ENCODE measurements around the gene RSRC1. TPM values are rescaled to one million over a fixed set of nuclear protein-coding genes. Genes with fewer than 3 reads are reported as not detected.
"Not testable (repeated sequence)": the region's sequence is repeated elsewhere in the genome, so short reads cannot be mapped to it uniquely, and the experiment has no call there.

Gene RSRC1
- total RNA-seq, 2 experiments from 2014 or later: 37.4 to 38.8 TPM

DNA sequence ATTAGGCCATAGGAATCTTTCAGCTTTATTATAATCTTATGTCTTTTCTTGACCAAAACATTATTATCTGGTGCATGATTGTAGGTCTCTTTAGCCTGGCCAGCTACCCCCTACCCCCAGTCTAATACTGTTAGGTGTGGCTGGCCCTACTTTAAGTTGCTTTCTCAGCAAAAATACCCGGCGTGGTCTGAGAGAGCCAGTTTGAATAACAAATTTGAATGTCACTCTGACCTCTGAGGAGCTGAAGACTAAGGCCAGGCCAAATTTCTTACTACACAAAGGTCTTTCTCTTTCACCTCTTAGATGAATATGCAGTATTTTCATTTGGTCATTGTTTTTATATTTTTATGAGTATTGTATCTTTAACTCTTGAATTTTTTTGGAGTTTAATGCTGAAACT is 272.6 kb downstream of the RSRC1 start:
- Mint-ChIP-seq H3K4me3 (no peak overlapping the region), H3K36me3 (ENCODE audit: low read depth) (no peaks in the 10 kb centered on the region), H3K9me3 (peaks cover 2% of the 10 kb centered on the region), H3K4me1 (no peaks in the 10 kb centered on the region), H3K27me3 (no peaks in the 10 kb centered on the region), H3K27ac (no peak overlapping the region)
- POLR2A ChIA-PET: no interaction called here
- DNase-seq: no peak
- CTCF ChIA-PET: no interaction called here

DNA sequence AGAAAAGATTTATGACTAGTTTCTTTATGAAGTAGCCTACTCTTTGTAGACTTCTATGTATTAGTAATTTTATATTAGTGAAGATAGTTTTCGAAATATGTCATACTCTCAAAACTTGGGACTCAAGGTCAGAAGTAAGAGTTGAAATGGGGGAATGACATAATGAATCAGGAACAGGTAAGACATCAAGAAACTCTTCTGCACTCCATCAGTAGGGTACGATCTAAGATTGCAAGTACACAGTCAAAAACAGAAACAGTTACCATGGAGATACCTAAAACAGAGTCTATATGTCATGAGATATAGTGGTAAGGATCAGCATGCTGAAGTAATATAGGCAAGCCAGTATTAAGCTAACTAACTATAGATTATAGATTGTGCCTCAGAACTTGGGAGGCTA is 274.1 kb downstream of the RSRC1 start:
- Mint-ChIP-seq H3K27ac (no peak overlapping the region), H3K4me3 (no peak overlapping the region), H3K36me3 (ENCODE audit: low read depth) (no peaks in the 10 kb centered on the region), H3K27me3 (no peaks in the 10 kb centered on the region), H3K9me3 (no peaks in the 10 kb centered on the region), H3K4me1 (no peaks in the 10 kb centered on the region)
- no peak for DNase-seq
- ChIA-PET CTCF (no interaction called here), POLR2A (no interaction called here)

DNA sequence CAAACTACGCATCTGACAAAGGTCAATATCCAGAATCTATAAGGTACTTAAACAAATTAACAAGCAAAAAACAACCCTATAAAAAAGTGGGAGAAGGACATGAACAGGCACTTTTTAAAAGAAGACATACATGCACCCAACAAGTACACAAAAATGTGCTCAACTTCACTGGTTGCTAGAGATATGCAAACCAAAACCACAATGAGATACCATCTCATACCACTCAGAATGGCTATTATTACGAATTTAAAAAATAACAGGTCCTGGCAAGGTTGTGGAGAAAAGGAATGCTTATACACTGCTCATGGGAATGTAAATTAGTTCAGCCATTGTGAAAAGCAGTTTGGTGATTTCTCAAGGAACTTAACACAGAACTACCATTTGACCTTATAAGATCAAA is 285.5 kb downstream of the RSRC1 start:
- Mint-ChIP-seq H3K9me3 (peaks cover 22% of the 10 kb centered on the region), H3K27me3 (no peaks in the 10 kb centered on the region), H3K4me3 (no peak overlapping the region), H3K36me3 (ENCODE audit: low read depth) (peaks cover 7% of the 10 kb centered on the region), H3K27ac (no peak overlapping the region), H3K4me1 (no peaks in the 10 kb centered on the region)
- ChIA-PET POLR2A (no interaction called here), CTCF (no interaction called here)
- no peak for DNase-seq

DNA sequence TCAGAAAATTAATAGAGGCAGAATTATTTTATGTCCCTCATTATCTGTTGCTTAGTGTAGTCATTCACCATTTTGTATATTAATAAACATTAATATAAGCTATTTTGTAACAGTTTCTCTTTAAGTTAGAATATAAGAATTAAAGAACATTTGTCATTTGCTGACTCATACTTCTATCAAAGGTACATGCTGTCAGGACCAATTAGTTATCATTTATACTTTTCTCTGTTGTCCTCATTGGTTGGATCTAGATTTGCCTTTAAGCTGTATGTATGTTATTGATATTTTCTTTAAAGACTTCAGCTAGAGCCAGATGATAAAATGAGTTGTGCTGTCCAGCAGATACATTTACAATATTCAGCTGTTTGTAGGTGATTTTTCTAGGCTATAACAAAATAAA is 292.7 kb downstream of the RSRC1 start:
- no peaks in the 10 kb centered on the region for H3K27me3 Mint-ChIP-seq
- ChIA-PET CTCF (interaction anchor here (0.6 kb wide), 1 partner anchor 9 kb away, joined by 3 read pairs; no protein-coding TSS in a partner anchor), POLR2A (no interaction called here)
- DNase-seq: no peak
- H3K36me3 Mint-ChIP-seq (ENCODE audit: low read depth): no peaks in the 10 kb centered on the region
- no peaks in the 10 kb centered on the region for H3K4me1 Mint-ChIP-seq
- H3K27ac Mint-ChIP-seq: no peak overlapping the region
- H3K9me3 Mint-ChIP-seq: no peaks in the 10 kb centered on the region
- no peak overlapping the region for H3K4me3 Mint-ChIP-seq

DNA sequence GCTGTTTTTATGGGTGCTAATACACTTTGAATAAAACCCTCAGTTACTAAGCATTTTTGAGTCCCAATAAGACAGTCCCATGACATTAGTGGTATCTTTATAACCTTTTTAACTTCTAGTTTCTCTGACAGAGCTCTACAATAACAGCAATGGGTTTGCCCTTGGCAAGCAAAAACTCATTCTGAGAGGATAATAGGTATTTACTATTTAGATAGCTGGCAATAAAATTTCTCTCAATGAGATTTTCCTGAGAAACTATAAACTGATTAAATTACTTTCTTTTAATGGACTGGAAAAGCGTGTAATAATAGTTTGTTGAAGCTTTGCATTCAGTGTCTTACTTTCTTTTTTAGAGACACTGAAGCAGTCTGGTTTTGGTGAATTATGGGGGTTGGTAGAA is 293.1 kb downstream of the RSRC1 start:
- H3K36me3 Mint-ChIP-seq (ENCODE audit: low read depth): no peaks in the 10 kb centered on the region
- no peaks in the 10 kb centered on the region for H3K27me3 Mint-ChIP-seq
- no peak overlapping the region for H3K4me3 Mint-ChIP-seq
- ChIA-PET CTCF (interaction anchor here (0.6 kb wide), 1 partner anchor 9 kb away, joined by 3 read pairs; no protein-coding TSS in a partner anchor), POLR2A (no interaction called here)
- no peak overlapping the region for H3K27ac Mint-ChIP-seq
- H3K4me1 Mint-ChIP-seq: no peaks in the 10 kb centered on the region
- no peak for DNase-seq
- no peaks in the 10 kb centered on the region for H3K9me3 Mint-ChIP-seq

DNA sequence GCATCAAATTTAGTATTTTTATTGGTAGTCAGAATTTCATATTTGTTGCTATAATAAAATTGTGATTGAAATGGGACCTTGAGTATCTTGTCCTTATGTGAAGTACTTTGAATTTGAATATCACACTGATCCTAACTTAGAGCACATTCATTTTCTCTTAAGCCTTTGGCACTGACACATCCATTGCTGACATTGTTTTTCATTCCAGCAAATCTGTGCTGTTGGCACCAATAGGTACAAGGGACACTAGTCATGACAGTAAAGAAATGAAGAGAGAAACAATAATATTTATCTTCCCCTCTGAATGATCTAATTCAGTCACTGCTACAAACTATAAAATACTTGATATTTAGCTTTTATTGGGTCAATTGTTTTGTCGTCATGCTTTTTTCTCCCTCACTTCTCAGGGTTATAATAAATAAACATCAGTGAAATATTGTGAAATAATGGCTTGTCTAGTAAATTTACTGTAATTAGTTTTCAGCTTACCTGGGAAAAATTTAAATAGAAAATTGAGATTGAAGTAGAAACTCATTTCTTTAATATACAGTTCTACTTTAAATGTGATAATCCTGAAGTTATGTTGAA is 294.3 kb downstream of the RSRC1 start:
- Mint-ChIP-seq H3K27me3 (no peaks in the 10 kb centered on the region), H3K4me1 (no peaks in the 10 kb centered on the region), H3K4me3 (no peak overlapping the region), H3K36me3 (ENCODE audit: low read depth) (no peaks in the 10 kb centered on the region), H3K27ac (no peak overlapping the region), H3K9me3 (no peaks in the 10 kb centered on the region)
- ChIA-PET CTCF (no interaction called here), POLR2A (no interaction called here)
- DNase-seq: no peak

DNA sequence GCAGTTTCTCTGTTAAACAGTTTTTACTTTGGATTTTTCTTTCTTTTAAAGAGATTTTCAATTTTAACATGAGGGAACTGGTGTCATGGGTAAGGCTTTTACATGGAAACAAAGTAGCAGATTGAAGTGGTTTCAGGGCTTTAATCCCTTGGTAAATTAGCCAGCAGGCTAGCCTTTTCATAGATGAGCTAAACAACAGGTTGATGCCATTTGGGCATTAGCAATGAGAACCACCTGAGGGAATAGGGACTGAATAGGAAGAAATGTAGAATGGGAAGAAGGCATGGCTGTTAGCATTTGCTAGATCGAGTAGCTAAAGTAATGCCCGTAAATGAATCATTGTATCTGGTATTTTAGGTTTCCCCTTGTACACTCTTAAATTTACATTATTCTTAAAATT is 295.6 kb downstream of the RSRC1 start:
- no peak for DNase-seq
- Mint-ChIP-seq H3K9me3 (no peaks in the 10 kb centered on the region), H3K27me3 (no peaks in the 10 kb centered on the region), H3K4me1 (no peaks in the 10 kb centered on the region), H3K27ac (no peak overlapping the region), H3K36me3 (ENCODE audit: low read depth) (no peaks in the 10 kb centered on the region), H3K4me3 (no peak overlapping the region)
- ChIA-PET CTCF (no interaction called here), POLR2A (no interaction called here)

DNA sequence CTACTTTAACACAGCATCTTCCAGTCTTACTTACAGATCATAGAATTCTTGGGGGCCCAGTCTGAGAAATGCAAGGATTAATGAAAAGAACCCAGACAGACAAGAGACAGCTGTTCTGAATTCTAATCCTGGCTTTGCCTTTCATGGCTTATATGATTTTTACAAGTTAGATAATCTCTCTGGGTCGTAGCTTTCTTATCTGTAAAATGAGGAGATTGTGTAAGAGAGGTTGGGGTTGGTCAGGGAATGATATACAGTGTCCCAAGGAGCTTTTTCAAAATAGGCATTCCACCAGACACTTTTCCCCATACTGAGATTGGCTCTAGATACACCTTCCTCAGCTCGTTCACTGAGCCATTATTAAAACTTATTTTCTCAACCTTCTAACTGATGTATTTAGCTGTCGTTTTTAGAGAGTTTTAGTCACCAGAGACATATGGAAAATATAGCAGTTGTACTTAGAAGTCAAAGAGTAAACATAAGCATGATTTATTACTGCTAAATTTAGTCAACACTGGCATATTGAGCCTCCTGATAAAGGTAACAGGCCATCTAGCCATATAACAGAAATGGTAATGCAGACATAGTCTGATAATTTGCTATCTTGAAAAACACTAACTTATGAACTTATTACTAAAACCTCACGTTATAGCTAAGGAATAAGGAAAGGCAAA is 298.1 kb downstream of the RSRC1 start:
- Mint-ChIP-seq H3K4me1 (no peaks in the 10 kb centered on the region), H3K27ac (no peak overlapping the region)

DNA sequence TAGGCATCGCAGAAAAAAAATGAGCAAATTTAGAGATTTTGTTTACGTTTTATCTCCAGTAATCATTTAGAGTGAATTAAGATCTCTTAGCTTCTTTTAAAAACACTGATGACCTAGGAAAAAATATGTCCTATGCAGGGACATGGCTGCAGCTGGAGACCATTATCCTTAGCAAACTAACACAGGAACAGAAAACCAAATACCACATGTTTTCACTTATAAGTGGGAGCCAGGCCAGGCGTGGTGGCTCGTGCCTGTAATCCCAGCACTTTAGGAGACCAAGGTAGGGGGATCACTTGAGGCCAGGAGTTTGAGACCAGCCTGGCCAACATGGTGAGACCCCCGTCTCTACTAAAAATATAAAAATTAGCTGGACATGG is 298.6 kb downstream of the RSRC1 start:
- POLR2A ChIA-PET, CTCF ChIA-PET: not testable (repeated sequence)

More for the DNA sequence above, 298.1 kb downstream of the RSRC1 start:
- no peaks in the 10 kb centered on the region for H3K36me3 Mint-ChIP-seq (ENCODE audit: low read depth)
- DNase-seq: no peak
- CTCF ChIA-PET: no interaction called here
- H3K27me3 Mint-ChIP-seq: no peaks in the 10 kb centered on the region
- no peaks in the 10 kb centered on the region for H3K9me3 Mint-ChIP-seq
- H3K4me3 Mint-ChIP-seq: no peak overlapping the region
- POLR2A ChIA-PET: no interaction called here

DNA sequence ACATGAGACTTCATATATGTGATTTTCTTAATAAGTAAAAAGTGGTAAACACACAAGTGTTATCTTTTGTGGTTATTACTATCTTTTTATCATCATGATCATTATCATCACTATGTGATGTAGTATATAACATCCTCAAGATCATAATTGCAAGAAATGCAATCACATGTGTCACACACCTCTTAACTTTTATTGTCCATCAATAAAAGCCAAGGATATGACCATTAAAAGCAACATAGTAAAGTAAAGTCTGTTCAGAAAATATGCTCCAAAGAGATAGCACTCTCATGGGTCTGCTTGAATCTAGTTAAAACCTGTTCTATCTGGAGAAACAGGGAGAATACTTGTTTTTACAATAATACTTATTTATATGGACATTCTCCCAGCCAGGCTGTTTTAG is 308.1 kb downstream of the RSRC1 start:
- Mint-ChIP-seq H3K4me3 (no peak overlapping the region), H3K9me3 (no peaks in the 10 kb centered on the region), H3K27me3 (no peaks in the 10 kb centered on the region), H3K36me3 (ENCODE audit: low read depth) (no peaks in the 10 kb centered on the region), H3K4me1 (peaks cover 5% of the 10 kb centered on the region), H3K27ac (no peak overlapping the region)
- ChIA-PET POLR2A (no interaction called here), CTCF (no interaction called here)
- no peak for DNase-seq

More for the DNA sequence above, 298.6 kb downstream of the RSRC1 start:
- DNase-seq; H3K9me3 Mint-ChIP-seq; H3K36me3 Mint-ChIP-seq (ENCODE audit: low read depth); H3K4me1 Mint-ChIP-seq; H3K27ac Mint-ChIP-seq; H3K4me3 Mint-ChIP-seq; H3K27me3 Mint-ChIP-seq: not testable (repeated sequence)

DNA sequence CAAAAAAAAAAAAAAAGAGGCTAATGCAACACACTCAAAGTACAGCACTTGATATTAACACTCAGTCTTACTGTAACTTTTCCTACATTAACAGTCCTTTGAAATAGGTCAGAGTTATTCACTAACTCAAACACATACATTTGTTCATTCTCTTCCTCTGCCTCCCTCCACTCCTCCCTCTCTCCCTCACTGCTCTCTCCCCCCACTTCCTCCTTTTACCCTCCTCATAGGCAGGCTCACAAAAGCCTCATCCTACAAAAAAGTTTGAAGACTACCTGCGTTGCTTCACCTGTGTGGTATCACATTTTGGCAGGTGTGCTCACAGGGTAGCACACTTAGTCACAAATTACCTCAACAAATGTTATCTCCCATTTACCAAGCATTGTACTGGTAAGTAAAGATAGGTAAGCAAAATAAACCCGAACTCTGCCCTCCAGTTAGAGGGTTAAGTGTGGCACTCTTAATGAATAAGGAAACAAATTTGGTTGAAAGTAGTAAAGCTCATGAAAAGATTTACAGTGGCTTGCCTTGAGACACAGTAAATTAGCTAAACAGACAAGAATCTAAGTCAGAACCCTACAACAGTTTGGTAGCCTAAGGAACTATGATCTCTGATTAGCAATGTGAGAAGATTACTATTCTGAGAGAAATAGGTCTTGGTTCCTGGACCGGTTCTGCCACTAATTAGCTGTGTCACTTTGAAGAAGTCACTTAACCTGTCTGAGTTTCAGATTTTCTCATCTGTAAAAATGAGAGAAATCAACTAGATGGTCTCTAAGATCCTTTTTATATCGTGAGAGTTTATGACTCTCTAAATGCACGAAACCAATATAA is 310.1 kb downstream of the RSRC1 start:
- CTCF ChIA-PET: interaction anchor here (1.1 kb wide), 1 partner anchor 14 kb away, joined by 4 read pairs; no protein-coding TSS in a partner anchor
- DNase-seq: no peak
- Mint-ChIP-seq H3K27me3 (no peaks in the 10 kb centered on the region), H3K4me1 (peaks cover 5% of the 10 kb centered on the region), H3K27ac (no peak overlapping the region), H3K36me3 (ENCODE audit: low read depth) (no peaks in the 10 kb centered on the region), H3K4me3 (no peak overlapping the region), H3K9me3 (no peaks in the 10 kb centered on the region)
- POLR2A ChIA-PET: no interaction called here

DNA sequence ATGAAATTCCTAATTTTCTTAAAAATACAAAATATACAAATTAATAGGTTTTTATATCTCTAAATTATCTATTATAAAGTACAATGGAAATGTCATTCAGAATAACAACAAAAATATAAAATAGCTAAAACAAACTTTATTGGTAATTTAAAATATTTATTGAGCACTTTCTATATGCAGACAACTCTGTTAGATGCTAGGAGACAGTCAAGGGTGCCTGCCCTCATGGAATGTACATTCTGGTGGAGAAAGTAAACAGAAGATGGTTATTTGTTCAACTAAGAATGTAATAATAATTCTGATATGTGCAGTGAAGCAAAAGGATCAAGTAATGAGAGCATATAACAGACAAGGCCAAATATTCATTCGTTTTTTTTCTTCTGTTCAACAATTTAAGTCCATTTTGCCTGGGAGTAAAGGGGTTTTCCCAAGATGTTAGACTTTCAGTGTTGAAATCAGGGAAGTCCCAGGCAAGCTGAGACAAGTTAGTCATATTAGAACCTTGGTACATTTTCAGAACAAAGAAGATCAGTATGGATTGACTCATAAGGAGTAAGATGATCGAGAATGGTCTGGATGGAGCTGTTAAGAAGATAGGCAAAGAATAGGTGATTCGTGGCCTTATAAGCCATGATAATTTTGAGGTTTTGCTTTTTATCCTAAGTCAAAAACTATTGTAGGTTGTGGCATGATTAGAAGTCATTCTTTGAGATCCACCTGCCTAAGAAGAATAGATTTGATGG is 310.9 kb downstream of the RSRC1 start:
- no peaks in the 10 kb centered on the region for H3K9me3 Mint-ChIP-seq
- ChIA-PET CTCF (interaction anchor here (1.1 kb wide), 1 partner anchor 13 kb away, joined by 4 read pairs; no protein-coding TSS in a partner anchor), POLR2A (no interaction called here)
- H3K27me3 Mint-ChIP-seq: no peaks in the 10 kb centered on the region
- H3K4me3 Mint-ChIP-seq: no peak overlapping the region
- no peak overlapping the region for H3K27ac Mint-ChIP-seq
- peaks cover 5% of the 10 kb centered on the region for H3K4me1 Mint-ChIP-seq
- H3K36me3 Mint-ChIP-seq (ENCODE audit: low read depth): no peaks in the 10 kb centered on the region
- DNase-seq: no peak

DNA sequence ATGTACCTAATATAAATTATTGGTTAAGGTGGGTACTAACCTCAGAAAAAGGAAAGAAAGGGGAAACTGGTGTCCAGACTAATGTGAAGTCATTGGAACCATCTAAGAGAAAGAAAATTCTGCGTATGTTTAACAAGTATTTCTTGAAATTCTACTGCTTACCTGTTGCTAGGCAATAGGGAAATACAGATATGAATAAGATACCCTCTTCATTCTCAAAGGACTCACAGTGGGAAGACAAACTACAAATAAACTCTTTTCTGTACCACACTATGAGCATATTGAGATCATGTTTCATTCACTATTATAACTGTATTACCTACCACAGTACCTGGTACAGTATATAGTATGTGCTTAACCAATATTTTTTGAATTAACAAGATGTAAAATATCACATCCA is 320.6 kb downstream of the RSRC1 start:
- Mint-ChIP-seq H3K4me3 (no peak overlapping the region), H3K4me1 (no peaks in the 10 kb centered on the region), H3K27me3 (no peaks in the 10 kb centered on the region), H3K27ac (no peak overlapping the region), H3K9me3 (no peaks in the 10 kb centered on the region), H3K36me3 (ENCODE audit: low read depth) (no peaks in the 10 kb centered on the region)
- POLR2A ChIA-PET: no interaction called here
- no peak for DNase-seq
- CTCF ChIA-PET: no interaction called here

Data from activated CD4-positive, alpha-beta memory T cell treated with anti-CD3 and anti-CD28 coated beads, Interleukin-2, amount 10 ng/mL, durations not matched to agents 7 days and 5 days (primary cell).